Karpas-422 (cell line): ENCODE results near the gene CCDC88B. TPM values are rescaled to one million over a fixed set of nuclear protein-coding genes. Genes with fewer than 3 reads are reported as not detected.

Experiments
- DNase-seq: peaks from one replicate; pipeline ENCODE4 v3.0.0-alpha.2; 2015
- H2AFZ ChIP-seq: fragments of 200-600 bp; sonication (generic); 2 replicates; pipeline ENCODE4 v1.6.1; 2014; ENCODE audit warnings: antibody characterized with exemption, low read length, mixed read lengths
- H3K27ac ChIP-seq: fragments of 200-600 bp; sonication (generic); 2 replicates; pipeline ENCODE4 v1.5.1; 2014; ENCODE audit warnings: mild to moderate bottlenecking, low read length, moderate library complexity
- H3K27me3 ChIP-seq: fragments of 200-600 bp; sonication (generic); 2 replicates; pipeline ENCODE4 v1.6.1; 2014; ENCODE audit warnings: low read length, mixed read lengths
- H3K36me3 ChIP-seq: fragments of 200-600 bp; sonication (generic); 2 replicates; pipeline ENCODE4 v1.6.1; 2014; ENCODE audit warnings: low read length, mixed read lengths; ENCODE audit not compliant: insufficient read depth
- H3K4me1 ChIP-seq: fragments of 200-600 bp; sonication (generic); 2 replicates; pipeline ENCODE4 v1.6.1; 2014; ENCODE audit warnings: mild to moderate bottlenecking, low read length, mixed read lengths
- H3K4me2 ChIP-seq: fragments of 200-600 bp; sonication (generic); 2 replicates; pipeline ENCODE4 v1.6.1; 2014; ENCODE audit warnings: low read length, low read depth, mild to moderate bottlenecking; ENCODE audit not compliant: poor library complexity, severe bottlenecking
- H3K4me3 ChIP-seq: fragments of 200-600 bp; sonication (generic); 2 replicates; pipeline ENCODE4 v1.5.1; 2014; ENCODE audit warnings: mild to moderate bottlenecking, antibody characterized with exemption, low read length, mixed read lengths
- H3K79me2 ChIP-seq: fragments of 200-600 bp; sonication (generic); 2 replicates; pipeline ENCODE4 v1.6.1; 2014; ENCODE audit warnings: mild to moderate bottlenecking, low read length, mixed read lengths
- H3K9ac ChIP-seq: fragments of 200-600 bp; sonication (generic); 2 replicates; pipeline ENCODE4 v1.6.0; 2014; ENCODE audit warnings: low read length
- H3K9me2 ChIP-seq: fragments of 200-600 bp; sonication (generic), shearing (Covaris generic); replicated peaks from 2 replicates; pipeline ENCODE4 v1.6.0; 2014; ENCODE audit warnings: mild to moderate bottlenecking, low read length, moderate library complexity; ENCODE audit not compliant: insufficient read depth
- H3K9me3 ChIP-seq: fragments of 300-700, 200-600 bp; sonication (generic); 2 replicates; pipeline ENCODE4 v1.6.1; 2014; ENCODE audit warnings: low read length, mixed read lengths
- H4K20me1 ChIP-seq: fragments of 200-600 bp; sonication (generic); 2 replicates; pipeline ENCODE4 v1.6.1; 2014; ENCODE audit warnings: mild to moderate bottlenecking, antibody characterized with exemption, low read length, low read depth; ENCODE audit not compliant: insufficient read depth
- total RNA-seq: library from RNA; depleted of rRNA; stranded (reverse); fragments of >200 nt; shearing (Covaris generic); gene quantifications from 2 replicates; pipeline ENCODE4 v1.2.3, GENCODE V29; 2014; ENCODE audit warnings: low replicate concordance

The CCDC88B gene
- total RNA-seq, 1 experiment from 2014 or later, result 34.9 TPM

DNA sequence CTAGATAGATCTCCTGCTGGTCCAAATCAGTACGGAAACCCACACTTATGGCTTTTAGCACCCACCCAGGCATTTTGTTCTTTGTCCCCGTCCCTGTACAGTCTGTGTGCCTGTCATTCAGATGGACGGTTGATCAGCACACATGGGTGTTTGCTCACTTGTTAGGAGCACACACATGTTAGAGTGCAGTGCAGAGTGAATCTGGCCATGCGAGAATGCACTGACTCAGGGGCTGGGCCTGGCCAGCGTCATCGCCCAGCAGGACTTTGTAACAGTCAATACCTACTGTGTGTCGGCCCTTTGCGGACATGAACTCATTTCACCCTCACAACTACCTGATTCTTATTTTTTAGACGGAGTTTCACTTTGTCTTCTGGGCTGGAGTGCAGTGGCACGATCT lies 22.3 kb downstream of the CCDC88B start:
- Histone ChIP-seq H3K27ac (no peak overlapping the region), H3K4me2 (no peak overlapping the region), H3K9me3 (no peaks in the 10 kb centered on the region), H3K4me1 (peaks cover 29% of the 10 kb centered on the region), H2AFZ (no peak overlapping the region), H3K9me2 (no peaks in the 10 kb centered on the region), H3K36me3 (peaks cover 18% of the 10 kb centered on the region; the same call in 1 of the 2 replicates), H4K20me1 (peaks cover 4% of the 10 kb centered on the region; the same call in 1 of the 2 replicates), H3K9ac (no peak overlapping the region), H3K27me3 (no peaks in the 10 kb centered on the region), H3K4me3 (no peak overlapping the region), H3K79me2 (peaks cover 3% of the 10 kb centered on the region; the same call in 1 of the 2 replicates)
- DNase-seq, result no peak

DNA sequence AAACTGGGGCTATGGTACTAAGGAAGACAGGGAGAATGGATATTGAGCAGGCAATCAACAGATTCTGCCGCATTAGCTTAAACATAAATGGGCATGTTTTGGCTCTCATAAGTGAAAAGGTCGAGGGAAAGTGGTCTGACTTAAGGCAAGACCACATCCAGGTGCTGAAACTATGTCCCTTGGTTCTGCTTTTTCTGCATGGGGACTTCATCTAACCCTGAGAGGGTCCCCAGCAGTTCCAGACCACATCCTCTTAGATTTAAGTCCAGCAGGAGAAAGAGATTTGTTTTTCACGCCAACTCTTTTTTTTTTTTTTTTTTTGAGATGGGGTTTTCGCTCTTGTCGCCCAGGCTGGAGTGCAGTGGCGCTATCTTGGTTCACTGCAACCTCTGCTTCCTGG lies 24.4 kb downstream of the CCDC88B start:
- Histone ChIP-seq H3K9me2 (no peaks in the 10 kb centered on the region), H3K4me2 (no peak overlapping the region), H3K27ac (no peak overlapping the region), H3K4me3 (no peak overlapping the region), H3K79me2 (peaks cover 1% of the 10 kb centered on the region; the same call in 1 of the 2 replicates), H3K4me1 (peaks cover 12% of the 10 kb centered on the region), H3K9me3 (no peaks in the 10 kb centered on the region), H3K9ac (no peak overlapping the region), H3K27me3 (no peaks in the 10 kb centered on the region), H2AFZ (no peak overlapping the region), H3K36me3 (peaks cover 18% of the 10 kb centered on the region; the same call in 1 of the 2 replicates), H4K20me1 (peaks cover 4% of the 10 kb centered on the region; the same call in 1 of the 2 replicates)
- DNase-seq, result peak; percentile 36

DNA sequence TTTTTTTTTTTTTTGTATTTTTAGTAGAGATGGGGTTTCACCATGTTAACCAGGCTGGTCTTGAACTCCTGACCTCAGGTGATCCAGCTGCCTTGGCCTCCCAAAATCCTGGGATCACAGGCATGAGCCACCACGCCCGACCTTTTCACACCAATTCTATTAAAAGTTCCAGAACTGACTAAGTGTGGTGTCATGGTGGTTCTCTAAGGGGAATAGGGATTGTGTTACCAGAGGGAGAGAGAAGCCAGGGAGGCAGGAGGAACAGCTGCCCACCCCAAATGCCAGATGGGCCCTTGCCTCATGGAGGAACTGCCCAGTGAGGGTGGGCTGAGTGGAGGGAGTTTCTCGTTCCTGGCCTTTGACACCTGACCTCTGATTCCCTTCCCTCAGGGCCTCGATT lies 24.9 kb downstream of the CCDC88B start:
- Histone ChIP-seq H4K20me1 (peaks cover 4% of the 10 kb centered on the region; the same call in 1 of the 2 replicates), H3K27me3 (no peaks in the 10 kb centered on the region), H3K4me1 (peaks cover 7% of the 10 kb centered on the region), H3K9me3 (no peaks in the 10 kb centered on the region), H3K27ac (no peak overlapping the region), H3K4me2 (no peak overlapping the region), H3K4me3 (no peak overlapping the region), H2AFZ (no peak overlapping the region), H3K9ac (no peak overlapping the region), H3K9me2 (no peaks in the 10 kb centered on the region), H3K79me2 (no peaks in the 10 kb centered on the region), H3K36me3 (peaks cover 18% of the 10 kb centered on the region; the same call in 1 of the 2 replicates)
- DNase-seq, result no peak

DNA sequence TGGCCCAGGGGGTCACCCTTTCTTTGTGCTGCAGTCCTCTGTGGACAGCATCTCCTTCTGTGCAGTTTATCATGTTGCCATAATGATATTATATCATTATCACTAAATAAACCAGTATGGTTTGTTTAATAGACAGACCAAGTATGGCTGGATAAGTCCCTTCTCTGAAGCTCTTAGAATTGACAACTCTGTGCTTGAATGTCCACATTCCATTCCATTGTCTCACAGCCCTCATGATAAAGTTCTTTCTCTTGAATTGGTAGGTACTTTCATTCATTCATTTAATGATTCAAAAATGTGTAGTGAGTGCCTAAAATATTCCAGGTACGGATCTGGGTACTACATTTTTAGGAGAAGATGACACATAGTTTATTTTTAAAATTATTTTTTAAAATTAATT lies 26.7 kb downstream of the CCDC88B start:
- no peaks in the 10 kb centered on the region for H4K20me1 ChIP-seq
- H3K36me3 ChIP-seq, result peaks cover 18% of the 10 kb centered on the region
- no peak overlapping the region for H2AFZ ChIP-seq
- no peaks in the 10 kb centered on the region for H3K4me1 ChIP-seq
- no peak overlapping the region for H3K4me2 ChIP-seq
- H3K4me3 ChIP-seq, result no peak overlapping the region
- H3K9ac ChIP-seq, result no peak overlapping the region
- H3K27ac ChIP-seq, result no peak overlapping the region
- no peaks in the 10 kb centered on the region for H3K9me3 ChIP-seq
- H3K9me2 ChIP-seq, result no peaks in the 10 kb centered on the region
- H3K79me2 ChIP-seq, result no peaks in the 10 kb centered on the region
- DNase-seq, result no peak
- H3K27me3 ChIP-seq, result no peaks in the 10 kb centered on the region

DNA sequence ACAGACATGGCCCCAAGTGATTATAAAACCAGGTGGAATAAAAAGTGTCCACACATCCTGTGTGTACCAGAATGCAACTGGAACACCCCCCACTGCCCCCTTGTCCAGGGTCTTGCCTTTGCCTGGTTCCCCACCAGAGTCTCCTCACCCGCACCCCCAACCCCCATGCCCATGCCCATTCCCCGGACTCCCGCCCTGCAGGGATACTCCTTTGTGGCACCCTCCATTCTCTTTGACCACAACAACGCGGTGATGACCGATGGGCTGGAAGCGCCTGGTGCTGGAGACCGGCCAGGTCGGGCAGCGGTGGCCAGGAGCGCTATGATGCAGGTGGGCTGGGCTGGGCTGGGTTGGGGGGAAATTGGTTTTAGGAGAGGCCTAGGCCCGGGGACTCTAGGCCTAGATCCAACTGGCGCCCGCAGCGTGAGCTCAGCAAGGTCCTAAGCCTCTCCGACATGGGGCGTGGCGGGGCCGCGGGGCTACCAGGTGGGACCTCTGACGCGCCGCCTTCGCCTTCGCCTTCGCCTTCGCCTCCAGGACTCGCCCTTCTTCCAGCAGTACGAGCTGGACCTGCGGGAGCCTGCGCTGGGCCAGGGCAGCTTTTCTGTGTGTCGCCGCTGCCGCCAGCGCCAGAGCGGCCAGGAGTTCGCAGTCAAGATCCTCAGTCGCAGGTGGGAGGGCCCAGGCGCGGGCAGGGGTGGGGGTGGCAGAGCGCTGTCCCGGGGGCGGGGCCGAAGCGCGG lies 28.1 kb downstream of the CCDC88B start:
- no peaks in the 10 kb centered on the region for H4K20me1 ChIP-seq
- no peak overlapping the region for H3K4me3 ChIP-seq
- no peak overlapping the region for H2AFZ ChIP-seq
- no peak overlapping the region for H3K9ac ChIP-seq
- no peaks in the 10 kb centered on the region for H3K9me2 ChIP-seq
- H3K36me3 ChIP-seq, result peaks cover 16% of the 10 kb centered on the region
- H3K27ac ChIP-seq, result no peak overlapping the region
- no peak for DNase-seq
- H3K4me2 ChIP-seq, result no peak overlapping the region
- H3K79me2 ChIP-seq, result no peaks in the 10 kb centered on the region
- no peaks in the 10 kb centered on the region for H3K9me3 ChIP-seq
- no peaks in the 10 kb centered on the region for H3K27me3 ChIP-seq
- 0 out of 2 replicates have a peak, but pooled peaks cover under 1% of the 10 kb centered on the region for H3K4me1 ChIP-seq

DNA sequence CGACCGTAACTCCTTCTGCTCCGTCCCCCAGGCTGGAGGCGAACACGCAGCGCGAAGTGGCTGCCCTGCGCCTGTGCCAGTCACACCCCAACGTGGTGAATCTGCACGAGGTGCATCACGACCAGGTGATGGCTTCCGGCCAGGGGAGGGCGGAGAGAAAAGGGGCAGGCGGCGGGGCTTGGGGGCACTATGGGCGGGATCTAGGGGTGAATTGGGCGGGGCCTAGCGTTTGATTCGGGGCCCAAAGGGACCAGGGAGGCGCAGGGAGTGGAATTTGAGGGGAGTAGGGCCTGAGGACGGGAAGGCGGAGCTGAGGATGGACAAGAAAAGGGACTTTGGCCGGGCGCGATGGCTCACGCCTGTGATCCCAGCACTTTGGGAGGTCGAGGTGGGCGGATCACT lies 28.7 kb downstream of the CCDC88B start:
- peaks cover 4% of the 10 kb centered on the region for H3K4me1 ChIP-seq
- peaks cover 16% of the 10 kb centered on the region for H3K36me3 ChIP-seq
- no peak overlapping the region for H3K9ac ChIP-seq
- no peaks in the 10 kb centered on the region for H3K79me2 ChIP-seq
- no peaks in the 10 kb centered on the region for H3K27me3 ChIP-seq
- no peaks in the 10 kb centered on the region for H3K9me3 ChIP-seq
- no peak overlapping the region for H3K4me2 ChIP-seq
- H3K27ac ChIP-seq, result no peak overlapping the region
- H2AFZ ChIP-seq, result no peak overlapping the region
- H3K4me3 ChIP-seq, result no peak overlapping the region
- DNase-seq, result no peak
- H4K20me1 ChIP-seq, result no peaks in the 10 kb centered on the region
- no peaks in the 10 kb centered on the region for H3K9me2 ChIP-seq

DNA sequence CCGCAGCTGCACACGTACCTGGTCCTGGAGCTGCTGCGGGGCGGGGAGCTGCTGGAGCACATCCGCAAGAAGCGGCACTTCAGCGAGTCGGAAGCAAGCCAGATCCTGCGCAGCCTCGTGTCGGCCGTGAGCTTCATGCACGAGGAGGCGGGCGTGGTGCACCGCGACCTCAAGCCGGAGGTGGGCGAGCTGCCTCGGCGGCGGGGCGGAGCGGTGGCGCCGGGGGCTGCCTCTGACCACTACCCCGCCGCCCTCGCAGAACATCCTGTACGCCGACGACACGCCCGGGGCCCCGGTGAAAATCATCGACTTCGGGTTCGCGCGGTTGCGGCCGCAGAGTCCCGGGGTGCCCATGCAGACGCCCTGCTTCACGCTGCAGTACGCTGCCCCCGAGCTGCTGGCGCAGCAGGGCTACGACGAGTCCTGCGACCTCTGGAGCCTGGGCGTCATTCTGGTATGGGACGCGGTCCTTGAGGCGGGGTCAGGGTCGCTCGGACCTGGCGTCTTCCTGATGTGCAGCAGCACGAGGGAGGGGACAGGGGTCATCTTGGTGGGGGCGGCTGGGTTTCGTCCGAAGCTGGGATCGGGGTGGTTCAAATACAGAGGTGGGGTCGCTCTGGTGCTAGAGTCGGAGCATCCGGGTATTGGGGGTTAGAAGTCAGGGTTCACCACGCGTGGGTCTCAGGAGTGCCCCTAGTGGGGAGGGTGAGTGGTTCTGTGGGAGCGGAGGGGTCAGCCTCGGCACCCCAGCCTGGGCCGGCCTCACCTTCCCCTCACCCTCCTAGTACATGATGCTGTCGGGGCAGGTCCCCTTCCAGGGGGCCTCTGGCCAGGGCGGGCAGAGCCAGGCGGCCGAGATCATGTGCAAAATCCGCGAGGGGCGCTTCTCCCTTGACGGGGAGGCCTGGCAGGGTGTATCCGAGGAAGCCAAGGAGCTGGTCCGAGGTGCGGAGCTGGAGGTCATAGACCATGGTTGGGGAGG lies 29.7 kb downstream of the CCDC88B start:
- Histone ChIP-seq H3K4me1 (peaks cover 4% of the 10 kb centered on the region), H3K9me3 (no peaks in the 10 kb centered on the region), H3K4me2 (no peak overlapping the region), H4K20me1 (no peaks in the 10 kb centered on the region), H3K79me2 (no peaks in the 10 kb centered on the region), H3K27me3 (no peaks in the 10 kb centered on the region), H3K36me3 (peaks cover 16% of the 10 kb centered on the region), H3K27ac (no peak overlapping the region), H2AFZ (no peak overlapping the region), H3K9ac (no peak overlapping the region), H3K4me3 (no peak overlapping the region), H3K9me2 (no peaks in the 10 kb centered on the region)
- DNase-seq, result no peak

DNA sequence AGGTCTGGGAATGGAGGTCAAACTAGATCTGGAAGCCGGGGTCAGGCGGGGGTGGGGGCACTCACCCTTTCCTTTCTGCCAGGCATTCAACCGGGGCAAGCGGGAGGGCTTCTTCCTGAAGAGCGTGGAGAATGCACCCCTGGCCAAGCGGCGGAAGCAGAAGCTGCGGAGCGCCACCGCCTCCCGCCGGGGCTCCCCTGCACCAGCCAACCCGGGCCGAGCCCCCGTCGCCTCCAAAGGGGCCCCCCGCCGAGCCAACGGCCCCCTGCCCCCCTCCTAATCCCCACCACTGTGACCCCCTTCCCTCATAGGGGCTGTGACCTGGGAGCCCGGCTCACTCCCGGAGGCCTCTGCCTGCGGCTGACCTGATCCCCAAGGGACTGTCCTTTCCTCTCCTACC lies 31.2 kb downstream of the CCDC88B start:
- H3K9me2 ChIP-seq, result no peaks in the 10 kb centered on the region
- H3K9ac ChIP-seq, result no peak overlapping the region
- no peaks in the 10 kb centered on the region for H4K20me1 ChIP-seq

More for the DNA sequence above, 31.2 kb downstream of the CCDC88B start:
- Histone ChIP-seq H3K79me2 (no peaks in the 10 kb centered on the region), H3K36me3 (peaks cover 8% of the 10 kb centered on the region), H2AFZ (no peak overlapping the region), H3K4me1 (peaks cover 4% of the 10 kb centered on the region), H3K27me3 (no peaks in the 10 kb centered on the region), H3K9me3 (no peaks in the 10 kb centered on the region), H3K4me2 (no peak overlapping the region), H3K27ac (no peak overlapping the region), H3K4me3 (no peak overlapping the region)
- DNase-seq, result no peak
